ENCODE results near the gene BCAS4. TPM values are rescaled to one million over a fixed set of nuclear protein-coding genes. Genes with fewer than 3 reads are reported as not detected.

BCAS4 gene
- total RNA-seq, 2 experiments from 2014 or later, result 37.6 to 44.8 TPM

DNA sequence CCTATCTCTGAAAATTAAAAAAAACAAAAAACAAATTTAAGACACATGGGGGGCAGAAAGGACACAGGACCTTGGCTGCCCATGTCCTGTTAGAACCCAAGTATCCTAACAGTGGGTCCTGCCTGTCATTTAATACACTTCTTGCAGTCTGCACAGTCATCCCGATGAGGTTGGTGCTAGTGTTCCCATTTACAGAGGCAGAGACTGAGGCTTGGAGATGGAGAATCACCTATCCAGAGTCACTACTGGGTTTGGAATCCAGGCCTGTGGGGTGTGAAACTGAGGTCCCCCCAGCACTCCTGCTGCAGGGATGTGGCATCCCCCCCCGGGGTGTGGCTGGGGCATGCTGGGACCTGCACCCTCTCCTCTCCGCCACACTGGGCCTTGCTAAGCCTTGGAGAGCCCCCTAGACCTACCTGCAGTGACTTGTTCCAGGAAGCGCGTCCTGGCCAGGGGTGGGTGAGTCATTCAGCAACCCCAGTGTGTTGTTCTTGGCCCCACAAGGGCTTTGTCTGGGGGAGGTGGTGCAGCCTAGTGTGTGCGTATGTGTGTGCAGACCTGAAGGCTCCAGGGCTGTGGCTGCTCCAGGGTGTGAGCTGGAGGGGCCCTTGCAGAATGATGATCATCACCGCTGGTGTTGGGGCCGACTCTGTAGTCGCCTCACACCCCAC lies 49.7 kb downstream of the BCAS4 start:
- Mint-ChIP-seq H3K27ac (peak overlapping the region; percentile 98), H3K9me3 (ENCODE audit: low read depth) (no peaks in the 10 kb centered on the region), H3K36me3 (peaks cover 17% of the 10 kb centered on the region), H3K4me1 (peaks cover 78% of the 10 kb centered on the region), H3K27me3 (no peaks in the 10 kb centered on the region), H3K4me3 (no peak overlapping the region)
- peak; percentile 95 for DNase-seq
- peak; percentile 99 for ATAC-seq
- CTCF ChIA-PET, result interaction anchor here (1.2 to 6.6 kb wide), 7 partner anchors 13 to 85 kb away, joined by 3 to 47 read pairs (median 9); partner anchors contain the start of gene BCAS4

DNA sequence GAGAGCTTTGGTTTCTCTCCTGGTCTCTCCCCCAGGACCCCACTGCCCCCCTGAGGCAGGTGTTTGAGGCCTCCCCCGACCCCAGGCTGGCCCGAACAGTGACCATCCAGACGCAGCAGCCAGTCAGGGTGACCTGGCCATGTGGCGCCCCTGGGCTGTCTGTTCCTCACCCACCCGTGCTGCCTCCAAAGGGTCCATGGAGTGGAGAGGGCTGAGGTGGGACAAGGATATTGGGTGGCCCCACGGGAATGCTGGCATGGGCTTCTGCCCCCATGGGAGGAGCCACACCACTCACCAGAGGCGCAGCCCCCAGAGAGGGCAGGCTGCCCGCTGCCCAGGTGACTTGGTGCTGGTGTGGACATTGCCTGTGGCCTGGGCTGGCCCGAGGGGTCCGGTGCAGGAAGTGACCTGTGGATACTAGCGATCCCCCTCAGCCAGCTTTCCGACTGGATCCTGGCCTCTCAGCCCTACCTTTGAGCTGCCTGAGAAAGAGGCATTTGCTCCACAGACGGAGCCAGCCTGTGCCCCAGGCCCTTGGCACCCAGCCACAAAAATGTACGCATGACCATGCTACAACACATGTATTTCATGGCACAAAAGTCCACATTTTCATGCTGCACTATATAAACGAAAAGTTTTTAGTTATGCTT lies 50.8 kb downstream of the BCAS4 start:
- peaks cover 12% of the 10 kb centered on the region for H3K36me3 Mint-ChIP-seq
- ATAC-seq (no peak), DNase-seq (no peak)
- H3K4me3 Mint-ChIP-seq, result no peak overlapping the region
- H3K4me1 Mint-ChIP-seq, result peaks cover 79% of the 10 kb centered on the region
- CTCF ChIA-PET, result interaction anchor here (1.2 to 6.6 kb wide), 6 partner anchors 14 to 84 kb away, joined by 3 to 47 read pairs (median 11); partner anchors contain the start of gene BCAS4
- H3K9me3 Mint-ChIP-seq (ENCODE audit: low read depth), result no peaks in the 10 kb centered on the region
- no peaks in the 10 kb centered on the region for H3K27me3 Mint-ChIP-seq
- peak overlapping the region; percentile 98 for H3K27ac Mint-ChIP-seq

DNA sequence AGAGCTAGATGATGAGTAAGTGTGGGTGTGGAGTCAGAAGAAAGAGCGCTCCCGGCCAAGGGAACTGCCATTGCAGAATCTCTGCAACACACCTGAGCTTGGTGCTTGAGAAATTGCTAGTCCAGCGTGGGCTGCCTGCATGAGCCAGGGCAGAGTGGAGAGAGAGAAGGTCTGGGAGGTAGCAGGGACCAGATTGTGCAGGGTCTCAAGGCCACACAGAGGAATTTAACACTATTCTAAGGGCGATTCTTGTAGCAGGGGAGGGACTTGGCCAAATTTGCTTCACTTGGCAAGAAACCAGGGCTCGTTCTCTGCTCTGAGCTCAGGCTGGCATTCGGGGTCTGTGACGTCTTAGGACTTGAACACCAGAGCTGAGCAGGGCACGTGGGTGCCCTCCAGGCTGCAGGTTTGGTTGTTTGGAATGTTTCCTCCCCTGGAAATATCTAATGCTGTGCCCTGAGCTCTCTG lies 53.5 kb downstream of the BCAS4 start:
- H3K9me3 Mint-ChIP-seq (ENCODE audit: low read depth), result no peaks in the 10 kb centered on the region
- H3K4me1 Mint-ChIP-seq, result peaks cover 78% of the 10 kb centered on the region
- no peak for ATAC-seq
- H3K36me3 Mint-ChIP-seq, result peaks cover 9% of the 10 kb centered on the region
- H3K27ac Mint-ChIP-seq, result peak overlapping the region; percentile 66
- H3K4me3 Mint-ChIP-seq, result no peak overlapping the region
- CTCF ChIA-PET, result interaction anchor here (0.9 to 6.6 kb wide), 3 partner anchors 54 to 81 kb away, joined by 3 to 47 read pairs (median 33); partner anchors contain the start of gene BCAS4
- DNase-seq, result no peak
- no peaks in the 10 kb centered on the region for H3K27me3 Mint-ChIP-seq

DNA sequence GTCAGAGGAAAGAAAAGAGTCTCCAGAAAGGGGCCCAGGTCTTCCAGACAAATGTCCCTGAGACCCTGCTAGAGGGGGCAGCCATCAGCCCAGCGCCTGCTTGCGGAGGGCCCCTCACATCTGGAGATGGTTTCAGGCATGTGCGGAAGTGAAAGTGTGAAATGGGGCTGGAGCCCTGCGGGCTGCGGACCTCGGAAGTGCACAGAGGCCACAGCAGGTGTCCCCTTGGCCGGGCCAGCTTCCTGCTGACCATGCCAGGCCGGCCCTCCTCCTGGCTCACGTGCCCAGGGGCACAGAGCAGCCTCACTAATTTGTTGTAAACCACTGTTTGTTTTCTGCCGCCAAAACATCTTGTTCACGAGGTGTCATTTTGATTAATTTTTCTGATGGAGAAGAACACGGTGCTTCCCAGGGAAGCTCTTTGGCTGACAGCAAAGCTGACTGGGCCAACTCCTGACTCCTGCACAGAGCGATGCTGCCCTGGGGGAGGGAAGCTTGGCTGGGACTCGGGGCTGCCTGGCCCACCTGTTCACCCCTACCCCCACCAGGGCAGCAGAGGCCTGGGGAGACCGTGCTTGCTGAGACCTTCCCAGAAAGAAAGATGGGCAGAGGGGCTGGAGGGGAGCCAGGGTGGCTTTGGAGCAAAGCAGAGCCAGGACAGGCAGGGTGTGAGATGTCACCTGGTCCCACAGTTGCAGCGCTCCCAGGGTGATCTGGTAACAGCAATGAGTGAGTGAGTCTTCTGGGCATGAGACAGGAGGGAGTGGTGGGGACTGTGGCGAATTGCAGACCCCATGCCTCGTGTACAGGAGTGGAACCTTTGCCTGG lies 54.2 kb downstream of the BCAS4 start:
- no peaks in the 10 kb centered on the region for H3K9me3 Mint-ChIP-seq (ENCODE audit: low read depth)
- CTCF ChIA-PET, result interaction anchor here (0.9 to 6.6 kb wide), 3 partner anchors 55 to 80 kb away, joined by 3 to 47 read pairs (median 33); partner anchors contain the start of gene BCAS4
- H3K27me3 Mint-ChIP-seq, result no peaks in the 10 kb centered on the region
- H3K4me3 Mint-ChIP-seq, result no peak overlapping the region
- DNase-seq, result no peak
- ATAC-seq, result no peak
- peak overlapping the region; percentile 66 for H3K27ac Mint-ChIP-seq
- peaks cover 9% of the 10 kb centered on the region for H3K36me3 Mint-ChIP-seq
- peaks cover 71% of the 10 kb centered on the region for H3K4me1 Mint-ChIP-seq

DNA sequence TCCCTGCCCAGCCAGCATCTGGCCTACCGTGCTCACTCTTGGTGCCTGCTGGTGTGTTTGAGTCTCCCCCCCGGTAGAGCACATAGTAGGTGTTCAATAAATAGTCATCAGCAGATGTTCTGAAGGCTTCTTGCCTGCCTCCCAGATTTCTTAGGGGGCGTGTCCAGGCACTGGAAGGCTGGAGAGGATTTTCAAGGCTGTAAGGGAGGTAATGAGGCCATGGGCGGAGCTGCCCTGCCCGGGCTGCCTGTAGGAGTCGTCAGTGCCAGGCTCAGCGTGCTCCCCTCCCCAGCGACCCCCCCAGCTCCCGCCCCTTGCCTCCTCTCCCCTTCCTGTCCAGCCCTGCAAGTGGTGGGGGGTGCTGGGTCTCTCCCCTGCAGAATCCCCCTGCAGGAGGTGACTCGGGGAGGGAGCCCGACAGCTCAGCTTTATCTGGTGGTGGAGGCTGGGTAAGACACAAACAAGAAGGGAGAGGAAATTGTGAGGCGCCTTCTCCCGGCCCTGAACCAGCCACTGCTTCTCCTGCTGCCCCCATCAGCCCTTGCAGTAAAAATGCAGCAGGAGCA lies 55.9 kb downstream of the BCAS4 start:
- Mint-ChIP-seq H3K36me3 (peaks cover 11% of the 10 kb centered on the region), H3K4me1 (peaks cover 57% of the 10 kb centered on the region), H3K27ac (peak overlapping the region; percentile 73), H3K4me3 (no peak overlapping the region), H3K27me3 (no peaks in the 10 kb centered on the region), H3K9me3 (ENCODE audit: low read depth) (no peaks in the 10 kb centered on the region)
- ATAC-seq (peak; percentile 45), DNase-seq (no peak)
- CTCF ChIA-PET, result interaction anchor here (0.8 to 1.1 kb wide), 2 partner anchors 56 to 69 kb away, joined by 3 read pairs; partner anchors contain the start of gene BCAS4

DNA sequence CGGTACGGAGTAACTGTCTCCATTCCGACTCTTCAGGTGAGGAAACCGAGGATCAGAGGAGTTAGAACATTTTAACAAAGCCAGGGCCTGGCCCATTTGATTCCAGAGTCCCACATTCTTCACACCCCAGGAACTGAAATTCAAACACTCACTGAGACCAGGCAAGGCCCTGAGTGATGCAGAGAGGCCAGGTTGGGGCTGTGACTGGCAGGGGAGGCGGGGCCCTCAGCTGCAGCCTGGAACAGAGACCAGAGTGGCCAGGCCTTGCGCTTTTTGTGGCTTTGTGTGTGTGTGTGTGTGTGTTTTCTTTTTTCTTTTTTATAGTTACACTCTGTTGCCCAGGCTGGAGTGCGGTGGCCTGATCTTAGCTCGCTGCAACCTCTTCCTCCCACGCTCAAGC lies 57.2 kb downstream of the BCAS4 start:
- H3K27me3 Mint-ChIP-seq, result no peaks in the 10 kb centered on the region
- H3K9me3 Mint-ChIP-seq (ENCODE audit: low read depth), result no peaks in the 10 kb centered on the region
- H3K4me1 Mint-ChIP-seq, result peaks cover 52% of the 10 kb centered on the region

DNA sequence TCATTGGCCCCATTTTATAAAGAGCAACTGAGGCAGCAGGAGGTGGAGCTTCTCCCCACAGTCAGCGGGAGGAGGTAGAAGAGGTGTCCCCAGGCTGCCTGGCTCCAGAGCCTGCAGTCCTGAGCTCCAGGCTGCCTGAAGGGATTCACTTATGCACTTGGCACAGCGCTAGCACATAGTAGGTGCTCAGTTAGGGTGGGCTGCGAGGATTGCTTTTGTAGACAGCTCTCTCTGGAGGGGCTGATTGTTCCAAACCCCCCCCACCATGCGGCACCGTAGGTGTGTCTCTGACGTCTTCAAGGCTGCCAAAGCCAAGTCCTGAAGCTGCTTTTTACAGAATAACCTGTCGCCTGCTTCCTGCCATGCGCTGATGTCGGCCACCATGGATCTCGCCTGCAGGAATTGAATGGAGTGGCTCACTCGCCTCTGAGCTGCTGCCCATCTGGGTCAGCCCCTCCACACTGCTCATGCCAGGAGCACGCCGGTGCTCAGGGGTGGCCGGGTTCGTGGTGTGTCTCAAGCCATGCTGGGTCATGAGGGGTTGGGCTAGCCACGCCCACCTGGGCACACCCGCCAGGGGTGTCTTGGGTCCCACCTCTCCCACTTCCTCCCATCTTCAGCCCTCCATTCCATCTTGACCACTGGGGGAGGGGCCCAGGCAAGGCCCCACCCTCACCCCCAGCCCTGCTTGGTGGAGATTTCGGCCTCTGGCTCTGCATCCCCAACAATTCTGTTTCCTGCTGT lies 59.8 kb downstream of the BCAS4 start:
- CTCF ChIA-PET, result interaction anchor here (2.0 kb wide), 1 partner anchor 60 kb away, joined by 5 read pairs; the partner anchor contains the start of gene BCAS4
- no peak overlapping the region for H3K4me3 Mint-ChIP-seq
- H3K9me3 Mint-ChIP-seq (ENCODE audit: low read depth), result no peaks in the 10 kb centered on the region

More for the DNA sequence above, 57.2 kb downstream of the BCAS4 start:
- DNase-seq, result no peak
- Mint-ChIP-seq H3K4me3 (no peak overlapping the region), H3K36me3 (peaks cover 9% of the 10 kb centered on the region), H3K27ac (peak overlapping the region; percentile 75)
- CTCF ChIA-PET, result interaction anchor here (1.1 kb wide), 1 partner anchor 57 kb away, joined by 4 read pairs; the partner anchor contains the start of gene BCAS4
- no peak for ATAC-seq

DNA sequence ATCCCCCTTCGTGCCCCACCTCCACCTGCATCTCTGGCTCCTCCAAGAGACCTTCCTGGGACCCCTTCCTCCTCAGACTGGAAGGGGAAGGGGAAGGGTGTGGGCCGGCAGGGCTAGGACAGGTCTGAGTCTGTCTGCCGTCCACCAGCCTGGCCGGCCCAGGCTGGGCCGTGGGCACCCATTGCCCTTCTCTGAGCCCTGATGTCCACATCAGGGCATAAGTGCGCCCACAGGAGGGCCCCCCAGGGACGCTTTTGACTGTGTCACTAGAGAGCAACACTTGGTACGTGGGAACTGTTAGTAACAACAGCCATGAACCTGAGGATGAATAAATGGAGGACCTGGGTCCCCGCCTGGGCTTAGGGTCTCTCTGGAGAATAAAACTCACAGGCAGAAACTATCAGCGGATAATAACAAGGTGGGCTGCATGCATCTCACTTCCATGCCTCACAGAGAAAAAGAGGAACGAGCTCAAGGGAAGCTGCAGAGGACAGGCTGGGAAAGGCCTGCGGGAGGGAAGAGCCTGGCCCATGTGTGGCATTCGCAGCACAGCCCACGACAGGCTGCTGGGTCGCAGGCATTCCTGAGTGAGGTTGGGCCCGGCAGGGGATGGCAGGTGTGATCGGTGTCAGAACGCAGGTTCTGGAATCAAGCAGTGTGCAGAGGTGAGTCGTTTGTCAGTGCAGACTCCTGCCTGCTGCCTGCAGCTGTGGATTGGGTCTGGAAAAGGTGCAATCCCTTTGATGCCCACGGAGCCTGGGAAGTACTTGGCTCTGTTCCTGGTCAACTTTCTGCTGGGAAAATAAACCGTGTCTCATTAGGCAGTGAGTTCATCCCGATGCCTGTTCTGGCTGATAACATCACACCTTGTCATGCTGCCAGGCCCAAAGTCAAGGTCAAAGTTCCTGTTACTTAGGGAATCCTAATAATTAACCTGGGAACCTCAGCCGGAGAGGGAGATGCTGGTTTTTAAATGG lies 60.9 kb downstream of the BCAS4 start:
- no peak overlapping the region for H3K4me3 Mint-ChIP-seq
- CTCF ChIA-PET, result interaction anchor here (1.2 kb wide), 1 partner anchor 63 kb away, joined by 3 read pairs; no protein-coding TSS in a partner anchor
- H3K4me1 Mint-ChIP-seq, result peaks cover 17% of the 10 kb centered on the region
- no peak overlapping the region for H3K27ac Mint-ChIP-seq
- no peaks in the 10 kb centered on the region for H3K9me3 Mint-ChIP-seq (ENCODE audit: low read depth)
- no peaks in the 10 kb centered on the region for H3K27me3 Mint-ChIP-seq
- ATAC-seq (no peak), DNase-seq (no peak)
- H3K36me3 Mint-ChIP-seq, result peaks cover 7% of the 10 kb centered on the region

More for the DNA sequence above, 59.8 kb downstream of the BCAS4 start:
- Mint-ChIP-seq H3K4me1 (peaks cover 27% of the 10 kb centered on the region), H3K27me3 (no peaks in the 10 kb centered on the region), H3K36me3 (peaks cover 7% of the 10 kb centered on the region), H3K27ac (no peak overlapping the region)
- ATAC-seq (no peak), DNase-seq (no peak)

DNA sequence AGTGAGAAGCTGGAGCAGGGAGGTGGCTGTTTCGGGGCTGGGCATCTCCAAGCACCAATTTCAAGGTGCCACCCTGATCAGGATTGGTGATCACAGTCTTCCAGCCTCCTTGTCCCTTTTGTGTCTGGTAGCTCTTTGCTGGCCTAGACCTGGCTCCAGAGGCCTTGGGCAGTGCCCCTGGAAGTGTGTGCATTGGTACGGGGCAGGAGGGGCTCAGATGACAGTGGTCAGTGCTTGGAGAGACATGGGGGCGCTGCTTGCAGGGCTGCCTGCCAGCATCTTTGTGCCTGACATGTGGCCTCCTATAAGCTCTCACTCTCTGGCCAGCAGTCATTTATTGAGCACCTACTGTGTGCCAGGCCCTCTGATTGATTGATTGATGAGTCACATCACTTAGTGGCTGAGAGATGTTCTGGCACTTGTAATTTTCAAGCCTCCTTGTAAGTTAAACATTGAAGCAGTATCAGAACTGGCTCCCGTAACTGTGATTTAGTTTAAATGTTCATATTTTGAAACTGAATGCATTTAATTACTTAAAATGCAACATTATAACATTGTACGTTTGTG lies 61.7 kb downstream of the BCAS4 start:
- CTCF ChIA-PET, result interaction anchor here (1.2 kb wide), 1 partner anchor 64 kb away, joined by 3 read pairs; no protein-coding TSS in a partner anchor
- DNase-seq (no peak), ATAC-seq (no peak)
- Mint-ChIP-seq H3K4me3 (no peak overlapping the region), H3K9me3 (ENCODE audit: low read depth) (no peaks in the 10 kb centered on the region), H3K27ac (no peak overlapping the region), H3K4me1 (peaks cover 11% of the 10 kb centered on the region), H3K36me3 (peaks cover 7% of the 10 kb centered on the region), H3K27me3 (no peaks in the 10 kb centered on the region)

DNA sequence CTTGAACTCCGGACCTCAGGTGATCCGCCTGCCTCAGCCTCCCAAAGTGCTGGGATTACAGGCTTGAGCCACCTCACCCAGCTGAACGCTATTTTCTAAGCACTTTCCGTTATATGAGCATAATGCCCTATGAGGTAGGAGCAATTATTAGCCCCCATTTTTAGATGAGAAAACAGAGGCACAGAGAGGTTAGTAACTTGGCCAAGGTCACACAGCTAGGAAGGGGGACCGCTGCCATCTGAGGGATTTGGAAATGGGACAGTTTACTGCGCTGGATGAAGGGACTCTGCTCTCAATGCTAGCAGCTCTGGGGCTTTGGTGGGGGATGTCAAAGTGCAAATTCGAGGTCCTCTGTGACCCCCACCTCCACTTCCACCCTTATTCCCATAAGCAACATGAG lies 62.5 kb downstream of the BCAS4 start:
- Mint-ChIP-seq H3K9me3 (ENCODE audit: low read depth) (no peaks in the 10 kb centered on the region), H3K27me3 (no peaks in the 10 kb centered on the region), H3K36me3 (peaks cover 4% of the 10 kb centered on the region), H3K4me1 (peaks cover 4% of the 10 kb centered on the region), H3K4me3 (no peak overlapping the region), H3K27ac (no peak overlapping the region)
- no peak for ATAC-seq
- DNase-seq, result no peak
- CTCF ChIA-PET, result interaction anchor here (1.1 to 1.2 kb wide), 2 partner anchors 65 to 67 kb away, joined by 3 read pairs; no protein-coding TSS in a partner anchor

DNA sequence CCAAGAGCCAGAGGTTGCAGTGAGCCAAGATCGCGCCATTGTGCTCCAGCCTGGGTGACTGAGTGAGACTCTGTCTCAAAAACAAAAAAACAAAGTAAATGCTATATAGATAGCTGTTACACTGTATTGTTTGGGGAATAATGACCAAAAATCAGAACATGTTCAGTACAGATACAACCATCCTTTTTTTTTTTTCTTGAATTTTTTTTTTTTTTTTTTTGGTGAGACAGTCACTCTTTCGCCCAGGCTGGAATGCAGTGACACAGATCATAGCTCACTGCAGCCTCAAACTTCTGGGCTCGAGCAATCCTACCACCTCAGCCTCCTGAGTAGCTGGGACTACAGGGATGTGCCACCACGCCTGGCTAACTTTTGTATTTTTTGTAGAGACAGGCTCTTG lies 63.7 kb downstream of the BCAS4 start:
- CTCF ChIA-PET, result interaction anchor here (1.1 to 1.5 kb wide), 2 partner anchors 40 to 68 kb away, joined by 3 to 5 read pairs; no protein-coding TSS in a partner anchor

More for the DNA sequence above, 63.7 kb downstream of the BCAS4 start:
- DNase-seq (no peak), ATAC-seq (no peak)
- Mint-ChIP-seq H3K4me1 (peaks cover 4% of the 10 kb centered on the region), H3K27ac (no peak overlapping the region), H3K36me3 (peaks cover 2% of the 10 kb centered on the region), H3K4me3 (no peak overlapping the region), H3K27me3 (no peaks in the 10 kb centered on the region), H3K9me3 (ENCODE audit: low read depth) (no peaks in the 10 kb centered on the region)
